WI38 (cell line): ENCODE data around the gene GP9.
"Not testable (repeated sequence)": the region's sequence is repeated elsewhere in the genome, so short reads cannot be mapped to it uniquely, and the experiment has no call there.

Experiments used
- H3K4me3 ChIP-seq: 2 replicates; pipeline ENCODE4 v1.5.1; 2011; ENCODE audit warnings: low read depth, mild to moderate bottlenecking, control low read depth, low read length
- CTCF ChIP-seq: IDR thresholded peaks from 2 replicates; pipeline ENCODE4 v1.5.1; 2012; ENCODE audit warnings: low read depth, mild to moderate bottlenecking, control low read depth, low read length

Gene GP9

GRCh38 chr3:129061023-129061887 lies 676 bp downstream of the GP9 start:
- TF ChIP-seq CTCF, result no peak
- H3K4me3 ChIP-seq, result no peak overlapping the region

GRCh38 chr3:129061888-129062834 lies 1.6 kb downstream of the GP9 start:
- TF ChIP-seq CTCF, result no peak
- no peak overlapping the region for H3K4me3 ChIP-seq

- H3K4me3 ChIP-seq, result no peak overlapping the region
- no peak for TF ChIP-seq CTCF
These were observed 2.6 kb downstream of the GP9 start for GRCh38 chr3:129063091-129063640.

- no peak overlapping the region for H3K4me3 ChIP-seq
- TF ChIP-seq CTCF, result no peak
These were observed 3.4 kb downstream of the GP9 start for GRCh38 chr3:129063841-129064482.

- H3K4me3 ChIP-seq, result no peak overlapping the region
- no peak for TF ChIP-seq CTCF
These were observed 4.6 kb downstream of the GP9 start for GRCh38 chr3:129065016-129065719.

GRCh38 chr3:129065720-129066073 lies 5.1 kb downstream of the GP9 start:
- no peak for TF ChIP-seq CTCF
- H3K4me3 ChIP-seq, result no peak overlapping the region

GRCh38 chr3:129067719-129068118 lies 7.1 kb downstream of the GP9 start:
- H3K4me3 ChIP-seq, result not testable (repeated sequence)
